ENCODE measurements around the gene GMPPA.
A peak's percentile ranks its signal among the peaks of the same experiment; 100 is the strongest.

Gene GMPPA

GRCh38 chr2:219466816-219467735 lies 31.6 kb upstream of the GMPPA start:
- in situ Hi-C loops (cut with HindIII; ENCODE audit: low pct_ligation_motif_present, low sequenced_read_pairs), result no loop called here
- H3K36me3 ChIP-seq (replicated peaks), result no peaks in the 10 kb centered on the region
- no peak for DNase-seq

DNA sequence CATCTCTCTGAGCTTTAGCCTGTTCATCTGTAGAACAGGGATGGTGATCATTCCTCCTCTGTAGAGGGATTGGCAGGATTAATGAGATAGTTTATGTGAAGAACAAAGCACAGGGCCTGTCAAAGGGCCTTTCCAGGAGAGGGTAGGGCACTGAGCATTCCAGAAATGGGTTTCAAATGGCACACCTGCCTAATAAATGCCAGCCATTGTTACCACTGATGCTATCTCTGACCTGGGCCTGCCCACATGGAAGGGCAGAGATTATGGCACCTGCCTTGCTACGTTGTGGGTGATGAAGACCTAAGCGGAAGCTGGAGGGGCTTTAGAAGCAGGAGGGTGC lies 31.0 kb upstream of the GMPPA start:
- no peak overlapping the region for H3K27ac ChIP-seq
- TF ChIP-seq, protein P1, sequence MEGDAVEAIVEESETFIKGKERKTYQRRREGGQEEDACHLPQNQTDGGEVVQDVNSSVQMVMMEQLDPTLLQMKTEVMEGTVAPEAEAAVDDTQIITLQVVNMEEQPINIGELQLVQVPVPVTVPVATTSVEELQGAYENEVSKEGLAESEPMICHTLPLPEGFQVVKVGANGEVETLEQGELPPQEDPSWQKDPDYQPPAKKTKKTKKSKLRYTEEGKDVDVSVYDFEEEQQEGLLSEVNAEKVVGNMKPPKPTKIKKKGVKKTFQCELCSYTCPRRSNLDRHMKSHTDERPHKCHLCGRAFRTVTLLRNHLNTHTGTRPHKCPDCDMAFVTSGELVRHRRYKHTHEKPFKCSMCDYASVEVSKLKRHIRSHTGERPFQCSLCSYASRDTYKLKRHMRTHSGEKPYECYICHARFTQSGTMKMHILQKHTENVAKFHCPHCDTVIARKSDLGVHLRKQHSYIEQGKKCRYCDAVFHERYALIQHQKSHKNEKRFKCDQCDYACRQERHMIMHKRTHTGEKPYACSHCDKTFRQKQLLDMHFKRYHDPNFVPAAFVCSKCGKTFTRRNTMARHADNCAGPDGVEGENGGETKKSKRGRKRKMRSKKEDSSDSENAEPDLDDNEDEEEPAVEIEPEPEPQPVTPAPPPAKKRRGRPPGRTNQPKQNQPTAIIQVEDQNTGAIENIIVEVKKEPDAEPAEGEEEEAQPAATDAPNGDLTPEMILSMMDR (IDR thresholded peaks at IDR 0.05; ENCODE audit: low read depth, low read length, missing control alignments), result no peak
- H3K36me3 ChIP-seq (replicated peaks), result no peaks in the 10 kb centered on the region
- no peak overlapping the region for H3K4me3 ChIP-seq (ENCODE audit: low read depth, low read length)
- H3K27me3 ChIP-seq (replicated peaks), result no peaks in the 10 kb centered on the region
- DNase-seq, result no peak
- in situ Hi-C loops (cut with HindIII; ENCODE audit: low pct_ligation_motif_present, low sequenced_read_pairs), result no loop called here

More at GRCh38 chr2:219466816-219467735, 31.6 kb upstream of the GMPPA start:
- TF ChIP-seq, protein P1 (IDR thresholded peaks at IDR 0.05; ENCODE audit: low read depth, low read length, missing control alignments), result no peak
- no peak overlapping the region for H3K27ac ChIP-seq
- H3K27me3 ChIP-seq (replicated peaks), result no peaks in the 10 kb centered on the region
- no peak overlapping the region for H3K4me3 ChIP-seq (ENCODE audit: low read depth, low read length)

DNA sequence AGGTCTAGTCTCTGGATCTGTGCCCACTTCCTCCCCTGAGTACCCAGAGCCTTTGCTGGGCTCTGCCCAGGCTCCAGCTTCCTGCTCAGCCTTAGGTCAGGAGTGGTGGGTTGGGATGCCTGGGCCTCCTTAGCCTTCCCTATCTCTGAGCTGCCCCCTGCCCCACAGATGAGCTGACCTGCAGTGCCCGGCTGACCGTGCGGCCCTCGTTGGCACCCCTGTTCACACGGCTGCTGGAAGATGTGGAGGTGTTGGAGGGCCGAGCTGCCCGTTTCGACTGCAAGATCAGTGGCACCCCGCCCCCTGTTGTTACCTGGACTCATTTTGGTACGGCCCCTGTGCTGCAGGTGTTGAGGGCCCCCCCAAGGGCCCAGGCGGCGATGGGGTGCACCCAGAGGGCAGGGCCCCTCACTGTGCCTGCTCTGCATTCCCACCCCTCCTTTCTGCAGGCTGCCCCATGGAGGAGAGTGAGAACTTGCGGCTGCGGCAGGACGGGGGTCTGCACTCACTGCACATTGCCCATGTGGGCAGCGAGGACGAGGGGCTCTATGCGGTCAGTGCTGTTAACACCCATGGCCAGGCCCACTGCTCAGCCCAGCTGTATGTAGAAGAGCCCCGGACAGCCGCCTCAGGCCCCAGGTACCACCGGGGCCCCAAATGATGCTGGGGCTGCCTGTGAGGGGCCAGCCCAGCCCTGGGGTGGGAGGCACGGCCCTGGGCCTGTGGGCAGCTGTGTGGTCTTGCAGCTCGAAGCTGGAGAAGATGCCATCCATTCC lies 30.1 kb upstream of the GMPPA start:
- H3K36me3 ChIP-seq (replicated peaks), result no peaks in the 10 kb centered on the region
- DNase-seq, result no peak
- TF ChIP-seq, protein P1 (IDR thresholded peaks at IDR 0.05; ENCODE audit: low read depth, low read length, missing control alignments), result no peak
- in situ Hi-C loops (cut with HindIII; ENCODE audit: low pct_ligation_motif_present, low sequenced_read_pairs), result no loop called here
- H3K27me3 ChIP-seq (replicated peaks), result no peaks in the 10 kb centered on the region
- no peak overlapping the region for H3K27ac ChIP-seq
- no peak overlapping the region for H3K4me3 ChIP-seq (ENCODE audit: low read depth, low read length)

DNA sequence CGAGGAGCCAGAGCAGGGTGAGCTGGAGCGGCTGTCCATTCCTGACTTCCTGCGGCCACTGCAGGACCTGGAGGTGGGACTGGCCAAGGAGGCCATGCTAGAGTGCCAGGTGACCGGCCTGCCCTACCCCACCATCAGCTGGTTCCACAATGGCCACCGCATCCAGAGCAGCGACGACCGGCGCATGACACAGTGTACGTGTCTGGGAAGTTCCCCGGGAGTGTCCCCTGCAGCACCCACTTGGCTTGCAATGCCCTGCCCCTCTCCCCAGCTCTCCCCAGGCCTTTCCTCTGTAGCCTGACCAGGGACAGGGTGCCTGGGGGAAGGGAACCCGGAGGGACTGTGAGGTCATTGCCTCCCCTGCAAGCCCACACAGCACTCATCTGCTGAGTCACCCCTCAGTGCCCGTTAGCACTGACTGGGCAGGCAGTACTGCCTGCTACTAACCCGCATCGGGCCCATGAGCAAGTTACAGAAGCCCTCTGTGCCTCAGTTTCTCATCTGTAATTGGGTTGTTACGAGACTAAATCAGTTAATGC lies 29.4 kb upstream of the GMPPA start:
- TF ChIP-seq, protein P1 (IDR thresholded peaks at IDR 0.05; ENCODE audit: low read depth, low read length, missing control alignments), result no peak
- Histone ChIP-seq H3K27me3 (replicated peaks) (no peaks in the 10 kb centered on the region), H3K27ac (no peak overlapping the region), H3K4me3 (ENCODE audit: low read depth, low read length) (no peak overlapping the region), H3K36me3 (replicated peaks) (no peaks in the 10 kb centered on the region)
- peak; percentile 49 for DNase-seq
- in situ Hi-C loops (cut with HindIII; ENCODE audit: low pct_ligation_motif_present, low sequenced_read_pairs), result no loop called here

DNA sequence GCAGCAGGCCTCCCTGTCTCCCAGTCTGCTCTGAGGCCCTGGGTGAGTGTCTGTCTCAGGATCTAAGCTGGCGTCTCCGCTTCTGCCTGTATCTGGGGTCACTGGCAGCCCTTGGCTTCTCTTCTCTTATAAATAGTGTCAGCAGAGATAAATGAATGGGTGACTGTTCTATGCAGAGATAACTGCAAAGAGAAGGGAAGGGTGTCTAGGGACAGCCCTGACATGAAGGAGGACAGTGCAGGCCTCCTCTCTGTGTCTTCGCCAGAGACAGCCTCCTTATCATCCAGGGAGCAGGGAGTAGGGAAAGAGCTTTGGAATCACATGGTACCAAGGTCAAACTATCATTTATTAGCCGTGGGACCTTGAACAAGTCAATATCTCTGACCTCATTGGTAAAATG lies 28.3 kb upstream of the GMPPA start:
- no peaks in the 10 kb centered on the region for H3K36me3 ChIP-seq (replicated peaks)
- H3K27ac ChIP-seq, result no peak overlapping the region
- H3K4me3 ChIP-seq (ENCODE audit: low read depth, low read length), result no peak overlapping the region
- in situ Hi-C loops (cut with HindIII; ENCODE audit: low pct_ligation_motif_present, low sequenced_read_pairs), result no loop called here
- no peak for DNase-seq
- TF ChIP-seq, protein P1 (IDR thresholded peaks at IDR 0.05; ENCODE audit: low read depth, low read length, missing control alignments), result no peak
- H3K27me3 ChIP-seq (replicated peaks), result no peaks in the 10 kb centered on the region

Measured in brain microvascular endothelial cell (primary cell).